ENCODE results near the gene DNAH10. TPM values are rescaled to one million over a fixed set of nuclear protein-coding genes. Genes with fewer than 3 reads are reported as not detected.
A peak's percentile ranks its signal among the peaks of the same experiment; 100 is the strongest.

Gene DNAH10
- total RNA-seq, 1 donor from 2014 or later, result 0.16 TPM

GRCh38 chr12:123939716-123940626 is 177.9 kb downstream of the DNAH10 start:
- no peak overlapping the region for H3K27ac Mint-ChIP-seq (ENCODE audit: unreplicated experiment)
- H3K27me3 Mint-ChIP-seq (ENCODE audit: unreplicated experiment), result no peaks in the 10 kb centered on the region
- peaks cover 44% of the 10 kb centered on the region for H3K4me1 Mint-ChIP-seq (ENCODE audit: unreplicated experiment)
- DNase-seq (ENCODE audit: extremely low spot score, unreplicated experiment), result no peak
- peaks cover 51% of the 10 kb centered on the region for H3K36me3 Mint-ChIP-seq (ENCODE audit: unreplicated experiment)
- H3K9me3 Mint-ChIP-seq (ENCODE audit: unreplicated experiment), result peaks cover 3% of the 10 kb centered on the region
- no peak overlapping the region for H3K4me3 Mint-ChIP-seq (ENCODE audit: unreplicated experiment)
- TF ChIP-seq CTCF (IDR thresholded peaks at IDR 0.05), result no peak

- DNase-seq (ENCODE audit: extremely low spot score, unreplicated experiment), result no peak
- Mint-ChIP-seq H3K4me3 (ENCODE audit: unreplicated experiment) (no peak overlapping the region), H3K4me1 (ENCODE audit: unreplicated experiment) (peaks cover 44% of the 10 kb centered on the region), H3K27me3 (ENCODE audit: unreplicated experiment) (no peaks in the 10 kb centered on the region), H3K36me3 (ENCODE audit: unreplicated experiment) (peaks cover 49% of the 10 kb centered on the region), H3K9me3 (ENCODE audit: unreplicated experiment) (peaks cover 3% of the 10 kb centered on the region), H3K27ac (ENCODE audit: unreplicated experiment) (no peak overlapping the region)
- TF ChIP-seq CTCF (IDR thresholded peaks at IDR 0.05), result no peak
Observed at GRCh38 chr12:123940627-123940966, 178.5 kb downstream of the DNAH10 start.

- H3K4me3 Mint-ChIP-seq (ENCODE audit: unreplicated experiment), result no peak overlapping the region
- H3K27ac Mint-ChIP-seq (ENCODE audit: unreplicated experiment), result peak overlapping the region; percentile 88
- H3K4me1 Mint-ChIP-seq (ENCODE audit: unreplicated experiment), result peaks cover 44% of the 10 kb centered on the region
- DNase-seq (ENCODE audit: extremely low spot score, unreplicated experiment), result no peak
- peaks cover 48% of the 10 kb centered on the region for H3K36me3 Mint-ChIP-seq (ENCODE audit: unreplicated experiment)
- H3K27me3 Mint-ChIP-seq (ENCODE audit: unreplicated experiment), result no peaks in the 10 kb centered on the region
- peaks cover 3% of the 10 kb centered on the region for H3K9me3 Mint-ChIP-seq (ENCODE audit: unreplicated experiment)
- no peak for TF ChIP-seq CTCF (IDR thresholded peaks at IDR 0.05)
Observed at GRCh38 chr12:123941000-123941399, 178.9 kb downstream of the DNAH10 start.

GRCh38 chr12:123941624-123942237 is 179.6 kb downstream of the DNAH10 start:
- H3K27me3 Mint-ChIP-seq (ENCODE audit: unreplicated experiment), result no peaks in the 10 kb centered on the region
- TF ChIP-seq CTCF (IDR thresholded peaks at IDR 0.05), result no peak
- H3K4me1 Mint-ChIP-seq (ENCODE audit: unreplicated experiment), result peaks cover 44% of the 10 kb centered on the region
- peak overlapping the region; percentile 38 for H3K4me3 Mint-ChIP-seq (ENCODE audit: unreplicated experiment)
- peaks cover 45% of the 10 kb centered on the region for H3K36me3 Mint-ChIP-seq (ENCODE audit: unreplicated experiment)
- peak overlapping the region; percentile 88 for H3K27ac Mint-ChIP-seq (ENCODE audit: unreplicated experiment)
- no peak for DNase-seq (ENCODE audit: extremely low spot score, unreplicated experiment)
- H3K9me3 Mint-ChIP-seq (ENCODE audit: unreplicated experiment), result peaks cover 3% of the 10 kb centered on the region

- Mint-ChIP-seq H3K9me3 (ENCODE audit: unreplicated experiment) (peaks cover 3% of the 10 kb centered on the region), H3K4me3 (ENCODE audit: unreplicated experiment) (peak overlapping the region; percentile 38), H3K36me3 (ENCODE audit: unreplicated experiment) (peaks cover 44% of the 10 kb centered on the region), H3K27me3 (ENCODE audit: unreplicated experiment) (no peaks in the 10 kb centered on the region), H3K27ac (ENCODE audit: unreplicated experiment) (peak overlapping the region; percentile 88), H3K4me1 (ENCODE audit: unreplicated experiment) (peaks cover 44% of the 10 kb centered on the region)
- no peak for TF ChIP-seq CTCF (IDR thresholded peaks at IDR 0.05)
- no peak for DNase-seq (ENCODE audit: extremely low spot score, unreplicated experiment)
Observed at GRCh38 chr12:123942238-123942653, 180.1 kb downstream of the DNAH10 start.

Measured in osteocyte (in vitro differentiated cells).